ENCODE data around the gene GALP.

DNA sequence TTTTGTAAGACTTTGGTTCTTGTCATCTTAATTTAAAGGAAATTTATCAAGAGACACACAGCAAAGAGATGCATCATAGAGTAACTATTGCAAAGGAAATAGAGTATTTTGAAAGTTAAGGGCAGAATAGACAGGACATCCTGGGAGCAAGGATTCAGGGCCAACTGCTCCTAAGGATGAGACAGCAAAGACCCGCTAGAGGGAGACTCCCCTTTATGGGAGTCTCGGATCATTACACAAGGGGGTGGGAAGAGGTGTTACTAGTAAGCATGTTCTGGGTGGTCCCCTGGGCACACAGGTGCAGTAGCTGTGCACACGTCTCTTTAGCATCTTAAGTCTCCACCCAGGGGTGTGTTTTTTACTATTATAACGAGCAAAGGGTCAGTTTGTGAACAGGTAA is 35.9 kb downstream of the GALP start:
- TF ChIP-seq CTCF (IDR thresholded peaks at IDR 0.05; ENCODE audit: low read depth, low read length), result no peak
- no peak for TF ChIP-seq EZH2phosphoT487 (IDR thresholded peaks at IDR 0.05; ENCODE audit: low read depth)
